Trophoblast cell (in vitro differentiated cells and primary cell): ENCODE results near the gene FKBP3.

Experiments used
- DNase-seq, 2 donors: peaks; one replicate each; pipeline ENCODE4 v3.0.0-alpha.2; 2016
- H2AFZ ChIP-seq: 2 replicates; pipeline ENCODE4 v1.6.1; 2013; ENCODE audit warnings: low read length, moderate library complexity, mild to moderate bottlenecking; ENCODE audit not compliant: insufficient read depth, poor library complexity
- H2AK5ac ChIP-seq: 2 replicates; pipeline ENCODE4 v1.6.1; 2013; ENCODE audit warnings: mild to moderate bottlenecking, low read length
- H2BK120ac ChIP-seq: 2 replicates; pipeline ENCODE4 v1.6.1; 2013; ENCODE audit warnings: low read length, mild to moderate bottlenecking, moderate library complexity; ENCODE audit not compliant: insufficient read depth, poor library complexity
- H2BK12ac ChIP-seq: 2 replicates; pipeline ENCODE4 v1.6.1; 2013; ENCODE audit warnings: mild to moderate bottlenecking, low read length, moderate library complexity
- H2BK5ac ChIP-seq: 2 replicates; pipeline ENCODE4 v1.6.1; 2013; ENCODE audit warnings: low read length, low read depth, moderate library complexity, mild to moderate bottlenecking; ENCODE audit not compliant: poor library complexity
- H3K14ac ChIP-seq: 2 replicates; pipeline ENCODE4 v1.6.1; 2013; ENCODE audit warnings: mild to moderate bottlenecking, low read length
- H3K18ac ChIP-seq: 2 replicates; pipeline ENCODE4 v1.6.1; 2013; ENCODE audit warnings: mild to moderate bottlenecking, low read length
- H3K23ac ChIP-seq: 2 replicates; pipeline ENCODE4 v1.6.1; 2013; ENCODE audit warnings: low read length
- H3K27ac ChIP-seq: 2 replicates; pipeline ENCODE4 v1.5.1; 2013; ENCODE audit warnings: low read depth, mild to moderate bottlenecking, inconsistent platforms, low read length, moderate library complexity
- H3K27me3 ChIP-seq: 2 replicates; pipeline ENCODE4 v1.6.1; 2013; ENCODE audit warnings: inconsistent platforms, mild to moderate bottlenecking, low read length, moderate library complexity; ENCODE audit not compliant: insufficient read depth
- H3K36me3 ChIP-seq, 2 experiments: 1 replicate in 1 of 2; 2 replicates in 1 of 2; pipeline ENCODE4 v1.6.1; 2013; ENCODE audit warnings: low read length in 2 of 2, mild to moderate bottlenecking in 2 of 2, moderate library complexity in 1 of 2; ENCODE audit not compliant: insufficient read depth in 2 of 2, control insufficient read depth in 1 of 2
- H3K4ac ChIP-seq: 2 replicates; pipeline ENCODE4 v1.6.1; 2013; ENCODE audit warnings: low read depth, mild to moderate bottlenecking, low read length, moderate library complexity
- H3K4me1 ChIP-seq, 2 experiments: 1 replicate in 1 of 2; 2 replicates in 1 of 2; pipeline ENCODE4 v1.6.1; 2013; ENCODE audit warnings: low read length in 2 of 2, mild to moderate bottlenecking in 2 of 2, moderate library complexity in 1 of 2; ENCODE audit not compliant: insufficient read depth in 2 of 2, control insufficient read depth in 1 of 2
- H3K4me2 ChIP-seq: 2 replicates; pipeline ENCODE4 v1.6.1; 2013; ENCODE audit warnings: inconsistent platforms, mild to moderate bottlenecking, low read length, moderate library complexity
- H3K4me3 ChIP-seq: 2 replicates; pipeline ENCODE4 v1.5.1; 2013; ENCODE audit warnings: mild to moderate bottlenecking, low read depth, low read length, inconsistent platforms
- H3K79me1 ChIP-seq: one replicate; pipeline ENCODE4 v1.6.1; 2013; ENCODE audit warnings: low read length
- H3K79me2 ChIP-seq: 2 replicates; pipeline ENCODE4 v1.6.1; 2013; ENCODE audit warnings: low read length, mild to moderate bottlenecking; ENCODE audit not compliant: control insufficient read depth, insufficient read depth, poor library complexity
- H3K9ac ChIP-seq: 2 replicates; pipeline ENCODE4 v1.6.1; 2013; ENCODE audit warnings: mild to moderate bottlenecking, low read length
- H3K9me3 ChIP-seq: 2 replicates; pipeline ENCODE4 v1.6.1; 2013; ENCODE audit warnings: low read depth, mild to moderate bottlenecking, control low read depth, inconsistent platforms, low read length; ENCODE audit not compliant: insufficient read depth
- H4K12ac ChIP-seq: 2 replicates; pipeline ENCODE4 v1.6.1; 2013; ENCODE audit warnings: low read depth, mild to moderate bottlenecking, low read length, moderate library complexity
- H4K8ac ChIP-seq: 2 replicates; pipeline ENCODE4 v1.6.1; 2013; ENCODE audit warnings: low read depth, mild to moderate bottlenecking, low read length, moderate library complexity
- H4K91ac ChIP-seq: one replicate; pipeline ENCODE4 v1.6.1; 2013; ENCODE audit warnings: low read depth, mild to moderate bottlenecking, low read length, moderate library complexity
- WGBS: extraction: QIAGEN DNeasy Blood & Tissue Kit; methylation state at CpG from one replicate; pipeline ENCODE4 v1.1.7; 2013; ENCODE audit warnings: missing lambda C conversion rate; ENCODE audit not compliant: insufficient read length, insufficient coverage; ENCODE audit errors: extremely low coverage; 5-methylcytosine and 5-hydroxymethylcytosine counted together

Gene FKBP3

GRCh38 chr14:45118594-45118993 lies 15.7 kb downstream of the FKBP3 start:
- H3K27ac ChIP-seq: no peak overlapping the region
- no peak overlapping the region for H3K4me3 ChIP-seq
- H3K4me2 ChIP-seq: no peak overlapping the region
- no peak overlapping the region for H2BK5ac ChIP-seq
- H3K79me2 ChIP-seq: no peaks in the 10 kb centered on the region
- H4K8ac ChIP-seq: no peak overlapping the region
- no peak overlapping the region for H4K12ac ChIP-seq
- WGBS: no CpG with 5 or more reads among the region's 6 CpGs
- H3K18ac ChIP-seq: no peak overlapping the region
- no peaks in the 10 kb centered on the region for H3K27me3 ChIP-seq
- H2AFZ ChIP-seq: no peak overlapping the region
- peaks cover 20 to 24% of the 10 kb centered on the region in 2 experiments for H3K36me3 ChIP-seq
- H3K4me1 ChIP-seq: no peaks in the 10 kb centered on the region
- no peak for DNase-seq
- no peaks in the 10 kb centered on the region for H3K79me1 ChIP-seq
- H3K23ac ChIP-seq: no peak overlapping the region
- H3K9ac ChIP-seq: no peak overlapping the region
- no peak overlapping the region for H3K14ac ChIP-seq
- H2BK12ac ChIP-seq: no peak overlapping the region
- H3K9me3 ChIP-seq: no peaks in the 10 kb centered on the region
- no peak overlapping the region for H2AK5ac ChIP-seq
- no peak overlapping the region for H2BK120ac ChIP-seq
- no peak overlapping the region for H4K91ac ChIP-seq
- no peak overlapping the region for H3K4ac ChIP-seq

GRCh38 chr14:45114327-45114726 lies 20.0 kb downstream of the FKBP3 start:
- Histone ChIP-seq H3K4me3 (no peak overlapping the region), H3K4ac (no peak overlapping the region), H3K14ac (no peak overlapping the region), H3K9me3 (no peaks in the 10 kb centered on the region), H3K79me2 (no peaks in the 10 kb centered on the region), H2AFZ (no peak overlapping the region), H3K4me2 (no peak overlapping the region), H4K12ac (no peak overlapping the region), H2BK120ac (no peak overlapping the region), H4K91ac (no peak overlapping the region), H3K36me3 (peaks cover 18 to 23% of the 10 kb centered on the region in 2 experiments), H4K8ac (no peak overlapping the region), H2BK5ac (no peak overlapping the region), H2AK5ac (no peak overlapping the region), H3K9ac (no peak overlapping the region), H3K18ac (no peak overlapping the region), H3K27ac (no peak overlapping the region), H3K27me3 (no peaks in the 10 kb centered on the region), H3K79me1 (no peaks in the 10 kb centered on the region), H3K4me1 (no peaks in the 10 kb centered on the region), H2BK12ac (no peak overlapping the region), H3K23ac (no peak overlapping the region)
- no CpG with 5 or more reads among the region's 3 CpGs for WGBS
- no peak for DNase-seq

GRCh38 chr14:45112896-45113781 lies 21.1 kb downstream of the FKBP3 start:
- H3K4ac ChIP-seq: no peak overlapping the region
- H4K12ac ChIP-seq: no peak overlapping the region
- peak in 1 of 2 donors; percentile 24 for DNase-seq
- H3K4me2 ChIP-seq: no peak overlapping the region
- WGBS: no CpG with 5 or more reads among the region's 6 CpGs
- no peaks in the 10 kb centered on the region for H3K79me1 ChIP-seq
- H3K4me1 ChIP-seq: no peaks in the 10 kb centered on the region
- H2BK5ac ChIP-seq: no peak overlapping the region
- H3K9ac ChIP-seq: no peak overlapping the region
- no peak overlapping the region for H3K14ac ChIP-seq
- H3K4me3 ChIP-seq: no peak overlapping the region
- no peak overlapping the region for H2BK120ac ChIP-seq
- no peak overlapping the region for H4K8ac ChIP-seq
- no peaks in the 10 kb centered on the region for H3K9me3 ChIP-seq
- no peak overlapping the region for H2AFZ ChIP-seq
- no peaks in the 10 kb centered on the region for H3K79me2 ChIP-seq
- no peak overlapping the region for H4K91ac ChIP-seq
- no peak overlapping the region for H3K27ac ChIP-seq
- no peak overlapping the region for H2AK5ac ChIP-seq
- H2BK12ac ChIP-seq: no peak overlapping the region
- H3K27me3 ChIP-seq: no peaks in the 10 kb centered on the region
- H3K18ac ChIP-seq: no peak overlapping the region
- H3K36me3 ChIP-seq: peaks cover 12 to 20% of the 10 kb centered on the region in 2 experiments
- no peak overlapping the region for H3K23ac ChIP-seq

GRCh38 chr14:45104561-45104960 lies 29.7 kb downstream of the FKBP3 start:
- no peak overlapping the region for H3K18ac ChIP-seq
- H4K91ac ChIP-seq: no peak overlapping the region
- H3K9ac ChIP-seq: no peak overlapping the region
- H4K8ac ChIP-seq: no peak overlapping the region
- no peak overlapping the region for H2BK120ac ChIP-seq
- H3K14ac ChIP-seq: no peak overlapping the region
- H3K79me1 ChIP-seq: no peaks in the 10 kb centered on the region
- no peak overlapping the region for H2AFZ ChIP-seq
- no peak overlapping the region for H2BK12ac ChIP-seq
- H3K4ac ChIP-seq: no peak overlapping the region
- H4K12ac ChIP-seq: no peak overlapping the region
- peaks cover 19% of the 10 kb centered on the region in 2 experiments for H3K36me3 ChIP-seq
- no peak overlapping the region for H2AK5ac ChIP-seq
- H3K4me3 ChIP-seq: no peak overlapping the region
- H3K27ac ChIP-seq: no peak overlapping the region
- H3K9me3 ChIP-seq: no peaks in the 10 kb centered on the region
- no peak overlapping the region for H2BK5ac ChIP-seq
- DNase-seq: no peak
- 100% methylated on average over 1 of the region's 1 CpG for WGBS
- no peak overlapping the region for H3K23ac ChIP-seq
- H3K27me3 ChIP-seq: no peaks in the 10 kb centered on the region
- H3K4me1 ChIP-seq: no peaks in the 10 kb centered on the region
- no peak overlapping the region for H3K4me2 ChIP-seq
- no peaks in the 10 kb centered on the region for H3K79me2 ChIP-seq
